ENCODE data around the gene THOC6. TPM values are rescaled to one million over a fixed set of nuclear protein-coding genes. Genes with fewer than 3 reads are reported as not detected.

THOC6 gene
- total RNA-seq, 1 donor from 2014 or later = 22.6 TPM

GRCh38 chr16:3042376-3042775 lies 18.5 kb downstream of the THOC6 start:
- no peak for TF ChIP-seq POLR2A (IDR thresholded peaks at IDR 0.05)
- no peak for TF ChIP-seq POLR2AphosphoS5 (IDR thresholded peaks at IDR 0.05; ENCODE audit: insufficient read depth in 1 of 2, low read depth in 1 of 2)
- TF ChIP-seq, protein P1, sequence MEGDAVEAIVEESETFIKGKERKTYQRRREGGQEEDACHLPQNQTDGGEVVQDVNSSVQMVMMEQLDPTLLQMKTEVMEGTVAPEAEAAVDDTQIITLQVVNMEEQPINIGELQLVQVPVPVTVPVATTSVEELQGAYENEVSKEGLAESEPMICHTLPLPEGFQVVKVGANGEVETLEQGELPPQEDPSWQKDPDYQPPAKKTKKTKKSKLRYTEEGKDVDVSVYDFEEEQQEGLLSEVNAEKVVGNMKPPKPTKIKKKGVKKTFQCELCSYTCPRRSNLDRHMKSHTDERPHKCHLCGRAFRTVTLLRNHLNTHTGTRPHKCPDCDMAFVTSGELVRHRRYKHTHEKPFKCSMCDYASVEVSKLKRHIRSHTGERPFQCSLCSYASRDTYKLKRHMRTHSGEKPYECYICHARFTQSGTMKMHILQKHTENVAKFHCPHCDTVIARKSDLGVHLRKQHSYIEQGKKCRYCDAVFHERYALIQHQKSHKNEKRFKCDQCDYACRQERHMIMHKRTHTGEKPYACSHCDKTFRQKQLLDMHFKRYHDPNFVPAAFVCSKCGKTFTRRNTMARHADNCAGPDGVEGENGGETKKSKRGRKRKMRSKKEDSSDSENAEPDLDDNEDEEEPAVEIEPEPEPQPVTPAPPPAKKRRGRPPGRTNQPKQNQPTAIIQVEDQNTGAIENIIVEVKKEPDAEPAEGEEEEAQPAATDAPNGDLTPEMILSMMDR (IDR thresholded peaks at IDR 0.05) = no peak
- Histone ChIP-seq H3K4me3 (no peak overlapping the region), H3K27me3 (peaks cover 26% of the 10 kb centered on the region), H3K4me1 (peaks cover 26% of the 10 kb centered on the region), H3K36me3 (no peaks in the 10 kb centered on the region), H3K9me3 (no peaks in the 10 kb centered on the region), H3K27ac (no peak overlapping the region)
- DNase-seq (ENCODE audit: extremely low spot score in 2 of 2) = no peak
- intact Hi-C loops (cut with DNase I) = no loop called here

DNA sequence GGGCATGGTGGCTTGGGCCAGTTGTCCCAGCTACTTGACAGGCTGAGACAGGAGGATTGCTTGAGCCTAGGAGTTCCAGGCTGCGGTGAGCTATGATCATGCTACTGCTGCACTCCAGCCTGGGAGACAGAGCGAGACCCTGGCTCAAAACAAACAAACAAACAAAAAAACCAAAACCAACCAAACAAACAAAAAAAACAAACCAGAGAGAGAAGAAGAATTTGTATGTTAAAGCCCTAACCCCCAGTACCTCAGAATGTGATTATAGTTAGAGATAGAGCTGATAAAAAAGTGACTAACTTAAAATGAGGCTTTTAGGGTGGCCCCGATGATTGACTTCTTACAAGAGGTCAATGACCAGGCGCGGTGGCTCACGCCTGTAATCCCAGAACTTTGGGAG lies 20.9 kb downstream of the THOC6 start:
- no peaks in the 10 kb centered on the region for H3K9me3 ChIP-seq
- peaks cover 26% of the 10 kb centered on the region for H3K4me1 ChIP-seq
- no peaks in the 10 kb centered on the region for H3K36me3 ChIP-seq
- no peak for DNase-seq (ENCODE audit: extremely low spot score in 2 of 2)
- TF ChIP-seq, protein P1 (IDR thresholded peaks at IDR 0.05) = no peak
- TF ChIP-seq POLR2A (IDR thresholded peaks at IDR 0.05) (no peak), POLR2AphosphoS5 (IDR thresholded peaks at IDR 0.05; ENCODE audit: insufficient read depth in 1 of 2, low read depth in 1 of 2) (no peak)
- peaks cover 33% of the 10 kb centered on the region for H3K27me3 ChIP-seq
- no peak overlapping the region for H3K4me3 ChIP-seq
- intact Hi-C loops (cut with DNase I) = no loop called here
- H3K27ac ChIP-seq = no peak overlapping the region

GRCh38 chr16:3045758-3046640 lies 22.2 kb downstream of the THOC6 start, which contains the start of gene MMP25:
MMP25 (plus strand) TSS chr16:3046561; CDS start chr16:3046918, 357 bp downstream.
- no peak for DNase-seq (ENCODE audit: extremely low spot score in 2 of 2)
- peak within 1 kb of the TSS; percentile 46 to 51 for H3K4me3 ChIP-seq
- peaks cover 26% of the 10 kb centered on the region for H3K4me1 ChIP-seq
- H3K27me3 ChIP-seq = peaks cover 33% of the 10 kb centered on the region
- TF ChIP-seq POLR2AphosphoS5 (IDR thresholded peaks at IDR 0.05; ENCODE audit: insufficient read depth in 1 of 2, low read depth in 1 of 2) (no peak), POLR2A (IDR thresholded peaks at IDR 0.05) (no peak)
- TF ChIP-seq, protein P1 (IDR thresholded peaks at IDR 0.05) = no peak
- H3K9me3 ChIP-seq = no peaks in the 10 kb centered on the region
- intact Hi-C loops (cut with DNase I) = no loop called here
- no peak within 1 kb of the TSS for H3K27ac ChIP-seq
- no peaks in the 10 kb centered on the region for H3K36me3 ChIP-seq

GRCh38 chr16:3046641-3047386 lies 23.0 kb downstream of the THOC6 start:
- TF ChIP-seq, protein P1 (IDR thresholded peaks at IDR 0.05) = no peak
- TF ChIP-seq POLR2A (IDR thresholded peaks at IDR 0.05) (no peak), POLR2AphosphoS5 (IDR thresholded peaks at IDR 0.05; ENCODE audit: insufficient read depth in 1 of 2, low read depth in 1 of 2) (no peak)
- no peak overlapping the region for H3K27ac ChIP-seq
- no peaks in the 10 kb centered on the region for H3K9me3 ChIP-seq
- H3K27me3 ChIP-seq = peaks cover 33% of the 10 kb centered on the region
- DNase-seq (ENCODE audit: extremely low spot score in 2 of 2) = no peak
- H3K4me3 ChIP-seq = peak overlapping the region; percentile 46 to 51
- intact Hi-C loops (cut with DNase I) = no loop called here
- peaks cover 26% of the 10 kb centered on the region for H3K4me1 ChIP-seq
- H3K36me3 ChIP-seq = no peaks in the 10 kb centered on the region
